SK-N-SH treated with all-trans-retinoic acid at 6 μM for 48 hours (cell line): Measurements from ENCODE around the gene CACNA1C.

ENCODE experiments used
- ARNTL ChIP-seq: fragments of 450-650 bp; formaldehyde crosslinking; IDR thresholded peaks from 2 replicates; pipeline ENCODE4 v1.5.0; 2020; ENCODE audit warnings: low read depth, mild to moderate bottlenecking, moderate library complexity, borderline replicate concordance
- CSDC2 ChIP-seq: fragments of 250-450 bp; sonication (Bioruptor Pico); IDR thresholded peaks from 2 replicates; pipeline ENCODE4 v1.5.0; 2020; ENCODE audit warnings: mild to moderate bottlenecking, moderate library complexity
- ISL1 ChIP-seq: fragments of 250-450 bp; sonication (Bioruptor Pico); IDR thresholded peaks from 2 replicates; pipeline ENCODE4 v2.1.2; 2022; ENCODE audit warnings: mild to moderate bottlenecking, moderate library complexity
- ZFP3 ChIP-seq: fragments of 250-450 bp; sonication (Bioruptor Pico); IDR thresholded peaks from 2 replicates; pipeline ENCODE4 v1.5.0; 2020; ENCODE audit warnings: mild to moderate bottlenecking, moderate library complexity
- TF ChIP-seq, protein P1 (sequence below): fragments of 250-450 bp; sonication (Bioruptor Pico); IDR thresholded peaks from 2 replicates; pipeline ENCODE4 v1.8.0; 2020; ENCODE audit warnings: mild to moderate bottlenecking, moderate library complexity, borderline replicate concordance
- TF ChIP-seq, protein P2 (sequence below): fragments of 250-450 bp; sonication (Bioruptor Pico); IDR thresholded peaks from 2 replicates; pipeline ENCODE4 v1.5.1; 2020; ENCODE audit warnings: low read depth, mild to moderate bottlenecking, moderate library complexity
- TF ChIP-seq, protein P3 (sequence below): fragments of 250-450 bp; sonication (Bioruptor Pico); IDR thresholded peaks from 2 replicates; pipeline ENCODE4 v1.5.0; 2020; ENCODE audit warnings: mild to moderate bottlenecking, moderate library complexity

DNA sequence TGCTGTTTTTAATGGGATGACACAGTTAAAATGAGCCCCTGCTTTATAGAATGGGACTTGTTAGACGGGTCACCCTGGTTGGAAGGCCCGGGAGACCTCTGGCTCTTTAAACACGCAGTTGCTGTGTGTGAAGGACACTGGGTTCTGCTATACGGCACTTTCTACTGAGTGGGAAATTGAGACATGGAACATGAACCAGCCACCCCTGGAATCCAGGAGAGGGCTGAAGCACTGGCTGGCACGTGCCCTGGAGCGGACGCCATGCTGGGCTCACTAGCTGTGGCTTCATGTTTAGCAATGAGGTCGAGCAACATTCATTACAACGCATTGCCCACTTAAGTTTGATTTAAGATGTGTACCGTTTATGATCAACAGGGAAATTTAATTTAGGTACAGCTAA is 23.9 kb downstream of the CACNA1C start:
- TF ChIP-seq CSDC2 (CRISPR knock-in tag), result no peak
- TF ChIP-seq ZFP3 (CRISPR knock-in tag), result no peak
- TF ChIP-seq ARNTL (CRISPR knock-in tag), result no peak
- TF ChIP-seq, protein P1, sequence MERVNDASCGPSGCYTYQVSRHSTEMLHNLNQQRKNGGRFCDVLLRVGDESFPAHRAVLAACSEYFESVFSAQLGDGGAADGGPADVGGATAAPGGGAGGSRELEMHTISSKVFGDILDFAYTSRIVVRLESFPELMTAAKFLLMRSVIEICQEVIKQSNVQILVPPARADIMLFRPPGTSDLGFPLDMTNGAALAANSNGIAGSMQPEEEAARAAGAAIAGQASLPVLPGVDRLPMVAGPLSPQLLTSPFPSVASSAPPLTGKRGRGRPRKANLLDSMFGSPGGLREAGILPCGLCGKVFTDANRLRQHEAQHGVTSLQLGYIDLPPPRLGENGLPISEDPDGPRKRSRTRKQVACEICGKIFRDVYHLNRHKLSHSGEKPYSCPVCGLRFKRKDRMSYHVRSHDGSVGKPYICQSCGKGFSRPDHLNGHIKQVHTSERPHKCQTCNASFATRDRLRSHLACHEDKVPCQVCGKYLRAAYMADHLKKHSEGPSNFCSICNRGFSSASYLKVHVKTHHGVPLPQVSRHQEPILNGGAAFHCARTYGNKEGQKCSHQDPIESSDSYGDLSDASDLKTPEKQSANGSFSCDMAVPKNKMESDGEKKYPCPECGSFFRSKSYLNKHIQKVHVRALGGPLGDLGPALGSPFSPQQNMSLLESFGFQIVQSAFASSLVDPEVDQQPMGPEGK (CRISPR knock-in tag), result no peak
- TF ChIP-seq, protein P2, sequence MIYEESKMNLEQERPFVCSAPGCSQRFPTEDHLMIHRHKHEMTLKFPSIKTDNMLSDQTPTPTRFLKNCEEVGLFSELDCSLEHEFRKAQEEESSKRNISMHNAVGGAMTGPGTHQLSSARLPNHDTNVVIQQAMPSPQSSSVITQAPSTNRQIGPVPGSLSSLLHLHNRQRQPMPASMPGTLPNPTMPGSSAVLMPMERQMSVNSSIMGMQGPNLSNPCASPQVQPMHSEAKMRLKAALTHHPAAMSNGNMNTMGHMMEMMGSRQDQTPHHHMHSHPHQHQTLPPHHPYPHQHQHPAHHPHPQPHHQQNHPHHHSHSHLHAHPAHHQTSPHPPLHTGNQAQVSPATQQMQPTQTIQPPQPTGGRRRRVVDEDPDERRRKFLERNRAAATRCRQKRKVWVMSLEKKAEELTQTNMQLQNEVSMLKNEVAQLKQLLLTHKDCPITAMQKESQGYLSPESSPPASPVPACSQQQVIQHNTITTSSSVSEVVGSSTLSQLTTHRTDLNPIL (CRISPR knock-in tag), result no peak
- TF ChIP-seq, protein P3, sequence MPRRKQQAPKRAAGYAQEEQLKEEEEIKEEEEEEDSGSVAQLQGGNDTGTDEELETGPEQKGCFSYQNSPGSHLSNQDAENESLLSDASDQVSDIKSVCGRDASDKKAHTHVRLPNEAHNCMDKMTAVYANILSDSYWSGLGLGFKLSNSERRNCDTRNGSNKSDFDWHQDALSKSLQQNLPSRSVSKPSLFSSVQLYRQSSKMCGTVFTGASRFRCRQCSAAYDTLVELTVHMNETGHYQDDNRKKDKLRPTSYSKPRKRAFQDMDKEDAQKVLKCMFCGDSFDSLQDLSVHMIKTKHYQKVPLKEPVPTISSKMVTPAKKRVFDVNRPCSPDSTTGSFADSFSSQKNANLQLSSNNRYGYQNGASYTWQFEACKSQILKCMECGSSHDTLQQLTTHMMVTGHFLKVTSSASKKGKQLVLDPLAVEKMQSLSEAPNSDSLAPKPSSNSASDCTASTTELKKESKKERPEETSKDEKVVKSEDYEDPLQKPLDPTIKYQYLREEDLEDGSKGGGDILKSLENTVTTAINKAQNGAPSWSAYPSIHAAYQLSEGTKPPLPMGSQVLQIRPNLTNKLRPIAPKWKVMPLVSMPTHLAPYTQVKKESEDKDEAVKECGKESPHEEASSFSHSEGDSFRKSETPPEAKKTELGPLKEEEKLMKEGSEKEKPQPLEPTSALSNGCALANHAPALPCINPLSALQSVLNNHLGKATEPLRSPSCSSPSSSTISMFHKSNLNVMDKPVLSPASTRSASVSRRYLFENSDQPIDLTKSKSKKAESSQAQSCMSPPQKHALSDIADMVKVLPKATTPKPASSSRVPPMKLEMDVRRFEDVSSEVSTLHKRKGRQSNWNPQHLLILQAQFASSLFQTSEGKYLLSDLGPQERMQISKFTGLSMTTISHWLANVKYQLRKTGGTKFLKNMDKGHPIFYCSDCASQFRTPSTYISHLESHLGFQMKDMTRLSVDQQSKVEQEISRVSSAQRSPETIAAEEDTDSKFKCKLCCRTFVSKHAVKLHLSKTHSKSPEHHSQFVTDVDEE (CRISPR knock-in tag), result no peak
- TF ChIP-seq ISL1 (CRISPR knock-in tag), result no peak
